K562 (cell line): ENCODE data around the gene BCL2L12. TPM values are rescaled to one million over a fixed set of nuclear protein-coding genes. Genes with fewer than 3 reads are reported as not detected.
A peak's percentile ranks its signal among the peaks of the same experiment; 100 is the strongest.

Experiments used
- ARHGAP35 ChIP-seq: fragments of 450-650 bp; IDR thresholded peaks from 2 replicates; pipeline ENCODE4 v1.6.1; 2018; ENCODE audit not compliant: partially characterized antibody
- CUX1 ChIP-seq: fragments of 200-800 bp; sonication (Bioruptor generic); IDR thresholded peaks from 2 replicates; pipeline ENCODE4 v1.6.1; 2016; ENCODE audit warnings: missing genetic modification characterization, missing compliant biosample characterization
- ETV1 ChIP-seq: fragments of 450-650 bp; conservative IDR thresholded peaks from 2 replicates; pipeline ENCODE4 v1.6.1; 2016; ENCODE audit warnings: missing genetic modification characterization, control low read depth, low read depth, missing compliant biosample characterization
- JUNB ChIP-seq: fragments of 450-650 bp; formaldehyde crosslinking; conservative IDR thresholded peaks from 2 replicates; pipeline ENCODE4 v1.4.0; 2020; ENCODE audit warnings: mild to moderate bottlenecking
- KLF10 ChIP-seq: fragments of 250-450 bp; sonication (Bioruptor Pico); IDR thresholded peaks from 2 replicates; pipeline ENCODE4 v1.6.1; 2021; ENCODE audit warnings: matching md5 sums
- MCM5 ChIP-seq: fragments of 450-650 bp; IDR thresholded peaks from 2 replicates; pipeline ENCODE4 v1.6.1; 2016; ENCODE audit warnings: low read depth
- SIX5 ChIP-seq, 2 experiments: IDR thresholded peaks; 2 replicates each; pipeline ENCODE4 v1.6.1; 2011; ENCODE audit warnings: low read length in 2 of 2, borderline replicate concordance in 1 of 2, low read depth in 1 of 2, mild to moderate bottlenecking in 1 of 2, moderate library complexity in 1 of 2; ENCODE audit not compliant: insufficient read depth in 1 of 2
- SUPT5H ChIP-seq: fragments of 450-650 bp; IDR thresholded peaks from 2 replicates; pipeline ENCODE4 v1.6.1; 2016
- TEAD4 ChIP-seq, 2 experiments: sonication (generic) in 1 of 2; formaldehyde crosslinking in 1 of 2; IDR thresholded peaks; 2 replicates each; pipeline versions ENCODE4 v1.6.1 to v1.8.0; 2012 to 2022; ENCODE audit warnings: borderline replicate concordance in 1 of 2, inconsistent platforms in 1 of 2, low read length in 1 of 2, mild to moderate bottlenecking in 1 of 2, missing genetic modification reagents in 1 of 2
- U2AF1 ChIP-seq: fragments of 200-400 bp; formaldehyde crosslinking; optimal IDR thresholded peaks from 2 replicates; pipeline ENCODE3; 2017; ENCODE audit warnings: mild to moderate bottlenecking, low read depth, low read length, moderate library complexity
- XRCC5 ChIP-seq: fragments of 200-400 bp; formaldehyde crosslinking; IDR thresholded peaks from 2 replicates; pipeline ENCODE4 v1.6.1; 2017; ENCODE audit warnings: low read depth, mild to moderate bottlenecking, low read length
- ZNF408 ChIP-seq: fragments of 250-450 bp; sonication (Bioruptor Pico); IDR thresholded peaks from 2 replicates; pipeline ENCODE4 v1.4.0; 2020; ENCODE audit warnings: low read depth, mild to moderate bottlenecking, moderate library complexity
- polyA plus RNA-seq, 8 experiments: library from polyadenylated mRNA; depleted of rRNA in 4 of 8; stranded (reverse) in 5 of 8; unstranded in 3 of 8; fragments of >200 nt; fragmentation: Nextera tagmentation in 2 of 8; fragmentation: Illumina TruSeq in 1 of 8; extraction: Ambion mirVana in 2 of 8; extraction: Trizol in 1 of 8; gene quantifications; 2 replicates each; pipeline versions ENCODE4 v1.2.1 to v1.2.3, GENCODE V29; 2011 to 2014; ENCODE audit warnings: inconsistent platforms in 1 of 8, missing spikeins in 1 of 8
- total RNA-seq, 7 experiments: library from RNA; depleted of rRNA in 6 of 7; stranded (reverse); fragments of >200 nt in 6 of 7; fragmentation: Illumina TruSeq in 2 of 7; extraction: Trizol in 2 of 7; gene quantifications; 2 replicates each; pipeline versions ENCODE4 v1.2.1 to v1.2.3, GENCODE V29; 2011 to 2021; ENCODE audit warnings: low replicate concordance in 1 of 7
- TF ChIP-seq, protein P1 (sequence below): sonication (generic); formaldehyde crosslinking; IDR thresholded peaks from 2 replicates; pipeline ENCODE4 v1.8.0; 2022; ENCODE audit warnings: mild to moderate bottlenecking, missing genetic modification reagents
- TF ChIP-seq, protein P2 (sequence below): fragments of 250-450 bp; sonication (Bioruptor Pico); IDR thresholded peaks from 2 replicates; pipeline ENCODE4 v1.5.0; 2021; ENCODE audit warnings: mild to moderate bottlenecking, borderline replicate concordance

Gene BCL2L12
- total and polyA plus RNA-seq, 9 of the 15 experiments (the other 6 are each of a cell fraction or from before 2014, with no cell fraction given), result 7.4 to 263 (median 81.2) TPM

- TF ChIP-seq ZNF408, result no peak
- TF ChIP-seq XRCC5, result peak; percentile 94
- TF ChIP-seq JUNB (CRISPR knock-in tag), result no peak
- TF ChIP-seq ARHGAP35, result no peak
- TF ChIP-seq, protein P1, sequence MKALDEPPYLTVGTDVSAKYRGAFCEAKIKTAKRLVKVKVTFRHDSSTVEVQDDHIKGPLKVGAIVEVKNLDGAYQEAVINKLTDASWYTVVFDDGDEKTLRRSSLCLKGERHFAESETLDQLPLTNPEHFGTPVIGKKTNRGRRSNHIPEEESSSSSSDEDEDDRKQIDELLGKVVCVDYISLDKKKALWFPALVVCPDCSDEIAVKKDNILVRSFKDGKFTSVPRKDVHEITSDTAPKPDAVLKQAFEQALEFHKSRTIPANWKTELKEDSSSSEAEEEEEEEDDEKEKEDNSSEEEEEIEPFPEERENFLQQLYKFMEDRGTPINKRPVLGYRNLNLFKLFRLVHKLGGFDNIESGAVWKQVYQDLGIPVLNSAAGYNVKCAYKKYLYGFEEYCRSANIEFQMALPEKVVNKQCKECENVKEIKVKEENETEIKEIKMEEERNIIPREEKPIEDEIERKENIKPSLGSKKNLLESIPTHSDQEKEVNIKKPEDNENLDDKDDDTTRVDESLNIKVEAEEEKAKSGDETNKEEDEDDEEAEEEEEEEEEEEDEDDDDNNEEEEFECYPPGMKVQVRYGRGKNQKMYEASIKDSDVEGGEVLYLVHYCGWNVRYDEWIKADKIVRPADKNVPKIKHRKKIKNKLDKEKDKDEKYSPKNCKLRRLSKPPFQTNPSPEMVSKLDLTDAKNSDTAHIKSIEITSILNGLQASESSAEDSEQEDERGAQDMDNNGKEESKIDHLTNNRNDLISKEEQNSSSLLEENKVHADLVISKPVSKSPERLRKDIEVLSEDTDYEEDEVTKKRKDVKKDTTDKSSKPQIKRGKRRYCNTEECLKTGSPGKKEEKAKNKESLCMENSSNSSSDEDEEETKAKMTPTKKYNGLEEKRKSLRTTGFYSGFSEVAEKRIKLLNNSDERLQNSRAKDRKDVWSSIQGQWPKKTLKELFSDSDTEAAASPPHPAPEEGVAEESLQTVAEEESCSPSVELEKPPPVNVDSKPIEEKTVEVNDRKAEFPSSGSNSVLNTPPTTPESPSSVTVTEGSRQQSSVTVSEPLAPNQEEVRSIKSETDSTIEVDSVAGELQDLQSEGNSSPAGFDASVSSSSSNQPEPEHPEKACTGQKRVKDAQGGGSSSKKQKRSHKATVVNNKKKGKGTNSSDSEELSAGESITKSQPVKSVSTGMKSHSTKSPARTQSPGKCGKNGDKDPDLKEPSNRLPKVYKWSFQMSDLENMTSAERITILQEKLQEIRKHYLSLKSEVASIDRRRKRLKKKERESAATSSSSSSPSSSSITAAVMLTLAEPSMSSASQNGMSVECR (CRISPR knock-in tag), result no peak
- TF ChIP-seq, protein P2, sequence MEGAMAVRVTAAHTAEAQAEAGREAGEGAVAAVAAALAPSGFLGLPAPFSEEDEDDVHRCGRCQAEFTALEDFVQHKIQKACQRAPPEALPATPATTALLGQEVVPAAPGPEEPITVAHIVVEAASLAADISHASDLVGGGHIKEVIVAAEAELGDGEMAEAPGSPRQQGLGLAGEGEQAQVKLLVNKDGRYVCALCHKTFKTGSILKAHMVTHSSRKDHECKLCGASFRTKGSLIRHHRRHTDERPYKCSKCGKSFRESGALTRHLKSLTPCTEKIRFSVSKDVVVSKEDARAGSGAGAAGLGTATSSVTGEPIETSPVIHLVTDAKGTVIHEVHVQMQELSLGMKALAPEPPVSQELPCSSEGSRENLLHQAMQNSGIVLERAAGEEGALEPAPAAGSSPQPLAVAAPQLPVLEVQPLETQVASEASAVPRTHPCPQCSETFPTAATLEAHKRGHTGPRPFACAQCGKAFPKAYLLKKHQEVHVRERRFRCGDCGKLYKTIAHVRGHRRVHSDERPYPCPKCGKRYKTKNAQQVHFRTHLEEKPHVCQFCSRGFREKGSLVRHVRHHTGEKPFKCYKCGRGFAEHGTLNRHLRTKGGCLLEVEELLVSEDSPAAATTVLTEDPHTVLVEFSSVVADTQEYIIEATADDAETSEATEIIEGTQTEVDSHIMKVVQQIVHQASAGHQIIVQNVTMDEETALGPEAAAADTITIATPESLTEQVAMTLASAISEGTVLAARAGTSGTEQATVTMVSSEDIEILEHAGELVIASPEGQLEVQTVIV, result no peak
- TF ChIP-seq ETV1, result no peak
- TF ChIP-seq MCM5, result no peak
- no peak for TF ChIP-seq U2AF1
- TF ChIP-seq SUPT5H, result peak; percentile 53; the same call in 1 of the 2 replicates
- no peak for TF ChIP-seq SIX5 (IDR thresholded peaks at IDR 0.05; ENCODE audit: borderline replicate concordance in 1 of 2, insufficient read depth in 1 of 2, low read depth in 1 of 2, low read length in 2 of 2)
- no peak for TF ChIP-seq CUX1 (CRISPR knock-in tag)
- no peak for TF ChIP-seq TEAD4 (IDR thresholded peaks at IDR 0.05; ENCODE audit: low read length)
- no peak for TF ChIP-seq TEAD4 (CRISPR knock-in tag; IDR thresholded peaks at IDR 0.05; ENCODE audit: borderline replicate concordance)
- TF ChIP-seq KLF10 (CRISPR knock-in tag), result no peak
Observed at GRCh38 chr19:49672131-49672919, 6.6 kb downstream of the BCL2L12 start (continued).
